GM18867 (cell line): ENCODE measurements around the gene HOXA10.

ENCODE experiments used
- ATAC-seq: cut with Tn5 transposase; IDR thresholded peaks from one replicate; pipeline ENCODE4 v1.9.1; 2021; ENCODE audit warnings: mild to moderate bottlenecking, moderate library complexity; ENCODE audit not compliant: unreplicated experiment

HOXA10 gene

GRCh38 chr7:27203964-27204594, 30.0 kb upstream of the HOXA10 start:
- ATAC-seq: no peak

GRCh38 chr7:27203365-27203953, 29.3 kb upstream of the HOXA10 start:
- ATAC-seq: no peak

GRCh38 chr7:27202862-27203134, 28.7 kb upstream of the HOXA10 start:
- no peak for ATAC-seq

GRCh38 chr7:27202018-27202861, 28.1 kb upstream of the HOXA10 start:
- no peak for ATAC-seq

- ATAC-seq: no peak
These were observed 27.5 kb upstream of the HOXA10 start for GRCh38 chr7:27201580-27202017.

GRCh38 chr7:27200761-27201579, 26.9 kb upstream of the HOXA10 start:
- ATAC-seq: no peak

GRCh38 chr7:27199849-27200760, 26.0 kb upstream of the HOXA10 start, which contains the start of gene HOXA13:
TSS of gene HOXA13 (minus strand) at chr7:27200091. CDS start at chr7:27200077, 14 bp downstream.
- ATAC-seq: peak; percentile 79

GRCh38 chr7:27198871-27199801, 25.0 kb upstream of the HOXA10 start:
- peak; percentile 13 for ATAC-seq

GRCh38 chr7:27198138-27198841, 24.2 kb upstream of the HOXA10 start:
- no peak for ATAC-seq

GRCh38 chr7:27197137-27198042, 23.3 kb upstream of the HOXA10 start:
- ATAC-seq: no peak

- ATAC-seq: no peak
These were observed 22.2 kb upstream of the HOXA10 start for GRCh38 chr7:27196287-27196767.

- ATAC-seq: no peak
These were observed 20.7 kb upstream of the HOXA10 start for GRCh38 chr7:27194686-27195379.

GRCh38 chr7:27194002-27194352, 19.9 kb upstream of the HOXA10 start:
- ATAC-seq: no peak

GRCh38 chr7:27193335-27194001, 19.3 kb upstream of the HOXA10 start:
- no peak for ATAC-seq

GRCh38 chr7:27192546-27193334, 18.6 kb upstream of the HOXA10 start:
- ATAC-seq: no peak
